Endodermal cell (in vitro differentiated cells): Measurements from ENCODE around the gene SEMA4A. TPM values are rescaled to one million over a fixed set of nuclear protein-coding genes. Genes with fewer than 3 reads are reported as not detected.

Experiments
- DNase-seq: peaks from one replicate; pipeline ENCODE4 v3.0.0-alpha.2; 2017
- H3K27ac ChIP-seq: 2 replicates; pipeline ENCODE4 v1.5.1; 2013; ENCODE audit warnings: mild to moderate bottlenecking, low read depth, low read length, moderate library complexity
- H3K27me3 ChIP-seq: 2 replicates; pipeline ENCODE4 v1.6.1; 2013; ENCODE audit warnings: mild to moderate bottlenecking, low read length, moderate library complexity; ENCODE audit not compliant: insufficient read depth, control insufficient read depth, poor library complexity, severe bottlenecking
- H3K36me3 ChIP-seq: 2 replicates; pipeline ENCODE4 v1.7.0; 2013; ENCODE audit warnings: mild to moderate bottlenecking, low read length, moderate library complexity; ENCODE audit not compliant: control insufficient read depth, insufficient read depth
- H3K4me1 ChIP-seq: one replicate; pipeline ENCODE4 v1.7.0; 2013; ENCODE audit warnings: low read length; ENCODE audit not compliant: control insufficient read depth, insufficient read depth
- H3K4me3 ChIP-seq: 2 replicates; pipeline ENCODE4 v1.5.1; 2013; ENCODE audit warnings: mild to moderate bottlenecking, low read length, moderate library complexity
- H3K9ac ChIP-seq: 2 replicates; pipeline ENCODE4 v1.6.1; 2013; ENCODE audit warnings: mild to moderate bottlenecking, low read length, moderate library complexity; ENCODE audit not compliant: poor library complexity, severe bottlenecking; ENCODE audit errors: extremely low read depth
- H3K9me3 ChIP-seq: 2 replicates; pipeline ENCODE4 v1.6.1; 2013; ENCODE audit warnings: mild to moderate bottlenecking, low read length, moderate library complexity; ENCODE audit not compliant: control insufficient read depth
- H3K27ac Mint-ChIP-seq: 2 replicates; pipeline ENCODE4 v1.8.0; 2020; ENCODE audit warnings: mixed read lengths
- H3K27me3 Mint-ChIP-seq: 2 replicates; pipeline ENCODE4 v1.8.0; 2021; ENCODE audit warnings: mild to moderate bottlenecking, mixed read lengths; ENCODE audit not compliant: insufficient read depth
- H3K36me3 Mint-ChIP-seq: 2 replicates; pipeline ENCODE4 v1.8.0; 2020; ENCODE audit warnings: low read depth, mixed read lengths
- H3K4me1 Mint-ChIP-seq: 2 replicates; pipeline ENCODE4 v1.8.0; 2020; ENCODE audit warnings: mixed read lengths
- H3K4me3 Mint-ChIP-seq: 2 replicates; pipeline ENCODE4 v1.8.0; 2020; ENCODE audit warnings: mild to moderate bottlenecking, moderate library complexity, mixed read lengths
- H3K9me3 Mint-ChIP-seq: 2 replicates; pipeline ENCODE4 v1.8.0; 2020; ENCODE audit warnings: mild to moderate bottlenecking, mixed read lengths
- CTCF ChIP-seq: fragments of 200-600 bp; sonication (generic); conservative IDR thresholded peaks from 2 replicates; pipeline ENCODE4 v1.5.0; 2021; ENCODE audit warnings: antibody characterized with exemption, mild to moderate bottlenecking
- WGBS, 2 experiments: methylation state at CpG; one replicate each; pipeline versions ENCODE4 v1.1.5 to v1.1.7; 2013; ENCODE audit warnings: missing lambda C conversion rate in 2 of 2, mixed read lengths in 1 of 2; ENCODE audit not compliant: insufficient coverage in 1 of 2, insufficient read length in 1 of 2; 5-methylcytosine and 5-hydroxymethylcytosine counted together
- total RNA-seq, 2 donors: library from RNA; stranded (reverse); fragmentation: NEBNext Ultra II Directional in 1 of 2; extraction: Animal tissue kit (Norgen Biotek cat#: 25700) in 1 of 2; gene quantifications; 2 replicates in 1 of 2; 3 replicates in 1 of 2; pipeline ENCODE4 v1.2.1, GENCODE V29; 2021

Gene SEMA4A
- total RNA-seq, 2 donors from 2014 or later, result 6.4 to 10.3 TPM

- H3K4me3 ChIP-seq, result no peak overlapping the region
- H3K9ac ChIP-seq, result peak overlapping the region; percentile 11
- Mint-ChIP-seq H3K4me1 (peaks cover 51% of the 10 kb centered on the region), H3K27ac (peak overlapping the region; percentile 68), H3K4me3 (no peak overlapping the region), H3K9me3 (no peaks in the 10 kb centered on the region), H3K27me3 (no peaks in the 10 kb centered on the region), H3K36me3 (peaks cover 5% of the 10 kb centered on the region)
- H3K36me3 ChIP-seq, result peaks cover 20% of the 10 kb centered on the region
- DNase-seq, result peak; percentile 91
- 79 to 89% methylated on average over 2 to 11 of the region's 11 CpGs for WGBS, 2 experiments
- H3K9me3 ChIP-seq, result no peaks in the 10 kb centered on the region
- TF ChIP-seq CTCF, result peak; percentile 79
- no peaks in the 10 kb centered on the region for H3K27me3 ChIP-seq
- peaks cover 34% of the 10 kb centered on the region for H3K4me1 ChIP-seq
- H3K27ac ChIP-seq, result peak overlapping the region; percentile 21
Measured at GRCh38 chr1:156126043-156126629, 27.2 kb upstream of the SEMA4A start.

- no peak overlapping the region for H3K4me3 ChIP-seq
- Mint-ChIP-seq H3K4me3 (no peak overlapping the region), H3K27ac (peak overlapping the region; percentile 68), H3K27me3 (no peaks in the 10 kb centered on the region), H3K36me3 (peaks cover 9% of the 10 kb centered on the region), H3K9me3 (no peaks in the 10 kb centered on the region), H3K4me1 (peaks cover 44% of the 10 kb centered on the region)
- peaks cover 29% of the 10 kb centered on the region for H3K4me1 ChIP-seq
- no peak overlapping the region for H3K9ac ChIP-seq
- peak overlapping the region; percentile 21 for H3K27ac ChIP-seq
- H3K27me3 ChIP-seq, result no peaks in the 10 kb centered on the region
- DNase-seq, result no peak
- no peak for TF ChIP-seq CTCF
- whole genome bisulfite sequencing, 2 experiments, result 92 to 93% methylated on average over 11 to 15 of the region's 15 CpGs
- H3K36me3 ChIP-seq, result peaks cover 26% of the 10 kb centered on the region
- H3K9me3 ChIP-seq, result no peaks in the 10 kb centered on the region
Measured at GRCh38 chr1:156126630-156127534, 26.5 kb upstream of the SEMA4A start.

- H3K27ac Mint-ChIP-seq, result peak overlapping the region; percentile 97
- 85 to 100% methylated on average over 1 to 2 of the region's 2 CpGs for WGBS, 2 experiments
- TF ChIP-seq CTCF, result no peak
- H3K4me3 ChIP-seq, result no peak overlapping the region
- no peak for DNase-seq
- peaks cover 30% of the 10 kb centered on the region for H3K36me3 ChIP-seq
- H3K27me3 Mint-ChIP-seq, result no peaks in the 10 kb centered on the region
- H3K4me1 Mint-ChIP-seq, result peaks cover 34% of the 10 kb centered on the region
- H3K4me1 ChIP-seq, result peaks cover 18% of the 10 kb centered on the region
- no peak overlapping the region for H3K4me3 Mint-ChIP-seq
- peaks cover 9% of the 10 kb centered on the region for H3K36me3 Mint-ChIP-seq
- H3K9me3 ChIP-seq, result no peaks in the 10 kb centered on the region
- no peaks in the 10 kb centered on the region for H3K9me3 Mint-ChIP-seq
- no peak overlapping the region for H3K9ac ChIP-seq
- no peaks in the 10 kb centered on the region for H3K27me3 ChIP-seq
- H3K27ac ChIP-seq, result peak overlapping the region; percentile 96
Measured at GRCh38 chr1:156128308-156128653, 25.1 kb upstream of the SEMA4A start.
